ENCODE results near the gene NEU1.
"Not testable (repeated sequence)": the region's sequence is repeated elsewhere in the genome, so short reads cannot be mapped to it uniquely, and the experiment has no call there.

NEU1 gene

DNA sequence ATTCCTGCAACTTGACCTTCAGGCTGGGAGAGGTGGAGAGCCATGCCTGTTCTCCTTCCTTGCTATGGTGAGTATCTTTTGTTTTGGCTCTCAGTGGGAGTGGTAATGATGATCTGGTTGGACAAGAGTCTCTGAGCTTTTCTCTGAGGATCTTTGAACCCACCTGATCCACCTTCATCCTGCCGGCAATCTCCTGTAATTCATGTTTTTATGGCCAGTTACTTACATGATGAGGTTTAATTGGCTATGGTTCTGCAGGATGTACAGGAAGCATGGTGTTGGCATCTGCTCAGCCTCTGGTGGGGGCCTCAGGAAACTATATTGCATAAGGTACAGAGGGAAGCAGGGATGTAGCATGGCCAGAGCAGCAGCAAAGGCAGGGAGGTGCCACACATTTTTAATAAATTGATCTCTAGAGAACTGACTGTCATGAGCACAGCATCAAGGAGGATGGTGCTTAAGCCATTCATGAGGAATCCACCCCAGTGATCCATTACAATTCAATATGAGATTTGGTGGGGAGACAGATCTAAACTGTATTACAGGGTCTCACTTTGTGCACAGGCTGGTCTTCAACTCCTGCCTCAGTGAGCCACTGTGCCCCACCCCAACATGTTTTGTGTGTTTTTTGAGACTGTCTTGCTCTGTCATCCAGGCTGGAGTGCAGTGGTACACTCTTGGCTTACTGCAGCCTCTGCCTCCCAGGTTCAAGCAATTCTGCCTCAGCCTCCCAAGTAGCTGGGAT is 25.1 kb downstream of the NEU1 start:
- DNase-seq: no peak

DNA sequence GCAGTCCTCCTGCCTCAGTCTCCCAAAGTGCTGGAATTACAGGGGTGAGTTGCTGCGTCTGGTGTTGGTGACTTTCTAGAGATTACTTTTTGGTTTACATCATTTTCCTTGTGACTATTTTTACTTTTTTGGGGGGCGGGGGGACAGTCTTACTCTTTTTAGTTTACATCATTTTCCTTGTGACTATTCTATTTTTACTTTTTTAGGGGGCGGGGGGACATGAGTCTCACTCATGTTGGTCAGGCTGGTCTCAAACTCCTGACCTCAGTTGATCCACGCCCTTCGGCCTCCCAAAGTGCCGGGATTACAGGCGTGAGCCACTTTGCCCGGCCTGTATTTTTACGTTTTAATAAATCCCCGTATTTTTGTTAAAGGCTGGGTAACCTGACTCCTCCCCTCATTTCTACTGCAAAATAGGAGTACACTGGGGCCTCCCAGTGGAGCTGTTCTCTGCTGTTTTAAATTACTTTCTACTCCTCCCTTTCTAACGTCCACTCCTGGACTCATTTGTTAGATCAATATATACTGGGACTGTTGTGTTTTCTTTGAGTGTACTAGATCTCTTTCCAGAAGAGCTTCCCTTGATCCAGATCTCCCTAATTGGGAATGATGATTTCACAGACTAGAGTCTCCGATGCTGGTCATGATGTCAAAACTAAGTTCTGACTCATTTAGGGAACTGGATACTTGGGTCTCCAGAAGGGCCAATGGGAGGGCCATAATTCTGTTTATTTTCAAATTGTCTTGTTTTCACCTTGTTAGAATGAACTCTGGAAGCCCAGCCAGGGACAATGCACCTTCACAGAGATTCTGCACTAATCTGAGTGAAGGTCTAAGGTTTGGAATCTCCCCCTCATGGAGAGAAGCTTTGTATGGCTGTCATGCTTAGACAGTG is 25.9 kb downstream of the NEU1 start:
- no peak for DNase-seq

DNA sequence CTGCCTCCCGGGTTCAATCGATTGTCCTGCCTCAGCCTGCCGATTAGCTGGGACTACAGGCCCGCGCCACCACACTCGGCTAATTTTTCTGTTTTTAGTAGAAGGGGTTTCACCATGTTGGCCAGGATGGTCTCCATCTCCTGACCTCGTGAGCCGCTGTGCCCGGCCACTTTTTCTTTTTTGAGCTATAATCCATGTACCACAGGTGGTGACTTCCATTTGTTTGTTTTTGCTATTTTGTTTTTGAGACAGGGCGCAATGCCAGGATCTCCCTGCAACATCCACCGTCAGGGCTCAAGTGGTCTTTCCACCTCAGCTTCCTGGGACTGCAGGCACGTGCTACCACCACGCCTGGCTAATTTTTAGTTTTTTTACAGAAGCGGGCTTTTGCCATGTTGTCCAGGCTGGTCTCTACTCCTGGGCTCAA is 26.6 kb downstream of the NEU1 start:
- no peak for DNase-seq

DNA sequence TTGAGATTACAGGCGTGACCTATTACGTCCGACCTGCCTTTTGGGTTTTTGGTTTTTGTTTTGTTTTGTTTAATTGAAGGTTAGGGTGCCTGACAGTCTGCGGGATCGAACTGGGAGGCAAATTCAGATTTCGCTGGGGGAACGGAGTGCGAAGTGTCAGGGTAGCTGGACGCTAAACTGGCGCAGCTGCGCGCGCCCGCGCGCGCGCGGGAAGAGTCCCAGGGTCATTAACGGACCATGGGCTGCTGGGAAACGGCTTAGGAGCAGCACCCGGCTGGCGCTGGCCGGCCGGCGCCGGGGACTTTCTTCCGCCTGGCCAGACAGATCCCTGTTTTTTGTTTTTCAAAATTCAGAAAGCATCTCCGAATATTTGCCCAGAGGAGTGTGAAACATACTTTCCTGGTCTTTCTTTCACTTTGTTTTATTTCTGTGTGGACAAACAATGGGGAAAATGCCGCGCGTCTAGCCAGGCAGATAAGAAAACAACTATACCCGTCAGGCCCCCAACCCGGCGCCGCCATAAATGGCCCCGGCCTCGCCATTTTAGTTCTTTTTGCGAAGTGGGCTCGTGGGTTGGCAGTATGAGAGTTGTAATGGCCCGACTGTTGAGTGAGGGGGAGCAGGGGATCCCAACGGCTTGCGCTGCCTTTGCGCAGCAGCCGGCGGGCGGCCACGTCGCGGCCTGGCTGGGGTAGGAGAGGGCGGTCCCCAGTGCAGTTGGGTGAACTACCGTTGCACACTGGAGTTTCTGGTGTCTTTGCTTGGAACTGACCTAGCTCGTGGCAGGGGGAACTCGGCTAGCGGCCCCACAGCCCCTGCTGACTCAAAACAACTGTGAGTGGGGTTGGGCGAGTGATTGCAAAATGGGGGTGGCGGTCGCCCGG is 28.0 kb downstream of the NEU1 start:
- peak; percentile 93 for DNase-seq

DNA sequence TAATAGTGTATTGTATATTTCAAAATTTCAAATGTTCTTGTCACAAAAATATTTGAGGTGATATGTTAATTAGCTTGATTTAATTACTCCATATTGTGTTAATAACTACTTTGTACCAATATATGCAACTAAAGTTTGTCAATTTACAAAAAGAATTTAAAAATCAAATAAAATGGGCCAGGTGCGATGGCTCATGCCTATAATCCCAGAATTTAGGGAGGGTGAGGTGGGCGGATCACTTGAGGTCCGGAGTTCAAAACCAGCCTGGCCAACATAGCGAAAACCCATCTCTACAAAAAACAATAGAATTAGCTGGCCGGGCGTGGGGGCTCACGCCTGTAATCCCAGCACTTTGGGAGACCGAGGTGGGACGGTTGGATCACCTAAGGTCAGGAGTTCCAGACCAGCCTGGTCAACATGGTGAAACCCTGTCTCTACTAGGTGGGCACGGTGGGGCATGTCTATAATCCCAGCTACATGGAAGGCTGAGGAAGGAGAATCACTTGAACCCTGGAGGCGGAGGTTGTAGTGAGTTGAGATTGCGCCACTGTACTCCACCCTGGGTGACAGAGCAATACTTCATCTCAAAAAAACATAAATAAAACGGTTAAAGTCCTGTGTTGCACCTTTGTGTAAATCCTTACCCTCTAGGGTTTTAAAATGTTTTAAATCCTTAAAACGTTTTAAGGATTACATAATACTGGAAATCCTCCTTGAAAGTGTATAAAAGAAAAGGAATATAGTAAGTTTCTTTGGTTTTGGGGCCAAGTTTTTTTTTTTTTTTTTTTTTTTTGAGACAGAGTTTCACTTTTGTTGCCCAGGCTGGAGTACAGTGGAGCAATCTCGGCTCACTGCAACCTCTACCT is 31.0 kb downstream of the NEU1 start:
- DNase-seq: no peak

DNA sequence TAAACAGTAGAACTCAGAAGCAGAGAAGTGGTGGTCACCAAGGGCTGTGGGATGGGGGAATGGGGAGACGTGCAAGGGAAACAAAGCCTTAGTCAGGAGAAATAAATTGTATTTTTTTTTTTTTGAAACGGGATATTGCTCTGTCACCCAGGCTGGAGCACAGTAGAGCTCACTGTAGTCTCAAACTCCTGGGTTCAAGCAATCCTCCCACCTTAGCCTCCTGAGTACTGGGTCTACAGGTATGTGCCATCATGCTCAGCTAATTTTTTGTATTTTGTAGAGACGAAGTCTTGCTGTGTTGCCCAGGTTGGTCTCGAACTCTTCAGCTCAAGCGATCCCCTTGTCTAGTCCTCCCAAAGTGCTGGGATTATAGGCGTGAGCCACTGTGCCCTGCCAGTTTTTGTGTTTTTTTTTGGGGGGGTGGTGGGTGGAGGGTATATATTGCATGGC is 31.7 kb downstream of the NEU1 start:
- no peak for DNase-seq

DNA sequence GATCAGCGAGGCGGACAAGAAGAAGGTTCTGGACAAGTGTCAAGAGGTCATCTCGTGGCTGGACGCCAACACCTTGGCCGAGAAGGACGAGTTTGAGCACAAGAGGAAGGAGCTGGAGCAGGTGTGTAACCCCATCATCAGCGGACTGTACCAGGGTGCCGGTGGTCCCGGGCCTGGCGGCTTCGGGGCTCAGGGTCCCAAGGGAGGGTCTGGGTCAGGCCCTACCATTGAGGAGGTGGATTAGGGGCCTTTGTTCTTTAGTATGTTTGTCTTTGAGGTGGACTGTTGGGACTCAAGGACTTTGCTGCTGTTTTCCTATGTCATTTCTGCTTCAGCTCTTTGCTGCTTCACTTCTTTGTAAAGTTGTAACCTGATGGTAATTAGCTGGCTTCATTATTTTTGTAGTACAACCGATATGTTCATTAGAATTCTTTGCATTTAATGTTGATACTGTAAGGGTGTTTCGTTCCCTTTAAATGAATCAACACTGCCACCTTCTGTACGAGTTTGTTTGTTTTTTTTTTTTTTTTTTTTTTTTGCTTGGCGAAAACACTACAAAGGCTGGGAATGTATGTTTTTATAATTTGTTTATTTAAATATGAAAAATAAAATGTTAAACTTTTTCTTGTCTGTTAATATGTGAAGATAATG is 32.9 kb downstream of the NEU1 start:
- DNase-seq: no peak

DNA sequence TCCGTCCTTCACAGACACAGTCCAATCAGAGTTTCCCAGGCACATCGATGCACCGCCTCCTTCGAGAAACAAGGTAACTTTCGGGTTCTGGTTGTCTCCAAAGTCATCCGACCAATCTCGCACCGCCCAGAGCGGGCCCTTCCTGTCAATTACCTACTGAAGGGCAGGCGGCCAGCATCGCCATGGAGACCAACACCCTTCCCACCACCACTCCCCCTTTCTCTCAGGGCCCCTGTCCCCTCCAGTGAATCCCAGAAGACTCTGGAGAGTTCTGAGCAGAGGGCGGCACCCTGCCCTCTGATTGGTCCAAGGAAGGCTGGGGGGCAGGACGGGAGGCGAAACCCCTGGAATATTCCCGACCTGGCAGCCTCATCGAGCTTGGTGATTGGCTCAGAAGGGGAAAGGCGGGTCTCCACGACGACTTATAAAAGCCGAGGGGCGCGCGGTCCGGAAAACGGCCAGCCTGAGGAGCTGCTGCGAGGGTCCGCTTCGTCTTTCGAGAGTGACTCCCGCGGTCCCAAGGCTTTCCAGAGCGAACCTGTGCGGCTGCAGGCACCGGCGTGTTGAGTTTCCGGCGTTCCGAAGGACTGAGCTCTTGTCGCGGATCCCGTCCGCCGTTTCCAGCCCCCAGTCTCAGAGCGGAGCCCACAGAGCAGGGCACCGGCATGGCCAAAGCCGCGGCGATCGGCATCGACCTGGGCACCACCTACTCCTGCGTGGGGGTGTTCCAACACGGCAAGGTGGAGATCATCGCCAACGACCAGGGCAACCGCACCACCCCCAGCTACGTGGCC is 35.1 kb downstream of the NEU1 start, which contains the start of gene HSPA1B:
Gene HSPA1B, plus strand, starts transcription at position 453 of the 794 bp plus-strand sequence. Its CDS starts 213 bp downstream, at position 666.
- DNase-seq: peak; percentile 99

DNA sequence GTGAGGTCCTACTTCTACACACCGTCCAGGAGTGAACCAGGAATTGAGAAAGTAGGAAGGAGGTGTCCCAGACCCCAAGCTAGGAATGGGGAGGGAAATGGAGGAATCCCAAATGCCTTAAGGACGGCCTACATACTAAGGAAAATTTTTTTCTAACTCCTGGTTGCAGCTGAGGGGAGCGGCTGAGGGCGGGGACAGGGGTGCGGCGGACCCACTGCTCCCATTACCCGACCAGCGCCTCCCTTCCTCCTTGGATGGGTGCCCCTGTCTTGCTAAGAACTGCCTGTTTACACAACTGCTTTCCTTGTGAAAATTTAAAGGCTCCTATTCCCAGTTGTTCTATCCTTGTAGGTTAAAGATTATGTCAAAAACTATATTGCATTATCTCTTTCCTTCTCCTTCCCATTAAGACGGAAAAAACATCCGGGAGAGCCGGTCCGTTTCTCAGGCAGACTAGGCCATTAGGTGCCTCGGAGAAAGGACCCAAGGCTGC is 35.8 kb downstream of the NEU1 start:
- DNase-seq: no peak

DNA sequence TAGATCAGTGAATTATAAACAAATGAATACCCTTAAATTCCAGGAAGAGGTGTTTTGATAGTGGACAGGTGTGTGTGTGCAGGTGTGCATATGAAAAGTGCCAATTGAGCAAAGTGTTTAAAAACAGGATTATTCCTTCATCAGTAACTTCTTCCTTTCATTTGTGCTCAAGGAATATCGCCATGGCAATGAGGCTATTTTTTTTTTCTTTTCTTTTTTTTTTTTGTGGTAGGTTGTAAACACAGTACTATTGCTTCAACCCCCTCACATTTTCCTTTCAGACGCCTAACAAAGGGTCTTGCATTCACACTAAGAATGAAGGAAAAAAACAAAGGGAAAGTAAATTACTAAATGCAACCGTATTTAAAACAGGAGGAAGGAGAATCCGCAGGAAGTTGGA is 37.1 kb downstream of the NEU1 start:
- no peak for DNase-seq

DNA sequence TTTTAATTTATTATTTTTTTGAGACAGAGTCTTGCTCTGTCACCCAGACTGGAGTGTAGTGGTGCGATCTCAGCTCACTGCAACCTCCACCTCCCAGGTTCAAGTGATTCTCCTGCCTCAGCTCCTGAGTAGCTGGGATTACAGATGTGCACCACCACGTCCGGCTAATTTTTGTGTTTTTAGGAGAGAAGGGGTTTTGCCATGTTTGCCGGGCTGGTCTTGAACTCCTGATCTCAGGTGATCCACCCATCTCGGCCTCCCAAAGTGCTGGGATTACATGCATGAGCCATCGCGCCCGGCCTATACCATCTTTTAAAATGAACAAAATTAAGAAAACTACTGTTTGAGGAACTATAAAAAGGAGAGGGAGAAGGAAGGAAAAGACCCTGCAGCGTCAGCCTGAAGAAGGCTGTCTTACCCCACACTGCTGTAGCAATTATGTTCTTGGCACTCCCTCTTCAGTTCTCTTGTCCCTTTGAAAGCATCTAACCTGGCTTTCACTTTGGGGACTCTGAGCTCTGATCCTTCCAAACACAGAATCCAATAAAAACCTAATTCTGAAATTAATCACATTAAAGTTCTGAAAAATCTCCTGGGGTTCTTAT is 38.9 kb downstream of the NEU1 start:
- not testable (repeated sequence) for DNase-seq

DNA sequence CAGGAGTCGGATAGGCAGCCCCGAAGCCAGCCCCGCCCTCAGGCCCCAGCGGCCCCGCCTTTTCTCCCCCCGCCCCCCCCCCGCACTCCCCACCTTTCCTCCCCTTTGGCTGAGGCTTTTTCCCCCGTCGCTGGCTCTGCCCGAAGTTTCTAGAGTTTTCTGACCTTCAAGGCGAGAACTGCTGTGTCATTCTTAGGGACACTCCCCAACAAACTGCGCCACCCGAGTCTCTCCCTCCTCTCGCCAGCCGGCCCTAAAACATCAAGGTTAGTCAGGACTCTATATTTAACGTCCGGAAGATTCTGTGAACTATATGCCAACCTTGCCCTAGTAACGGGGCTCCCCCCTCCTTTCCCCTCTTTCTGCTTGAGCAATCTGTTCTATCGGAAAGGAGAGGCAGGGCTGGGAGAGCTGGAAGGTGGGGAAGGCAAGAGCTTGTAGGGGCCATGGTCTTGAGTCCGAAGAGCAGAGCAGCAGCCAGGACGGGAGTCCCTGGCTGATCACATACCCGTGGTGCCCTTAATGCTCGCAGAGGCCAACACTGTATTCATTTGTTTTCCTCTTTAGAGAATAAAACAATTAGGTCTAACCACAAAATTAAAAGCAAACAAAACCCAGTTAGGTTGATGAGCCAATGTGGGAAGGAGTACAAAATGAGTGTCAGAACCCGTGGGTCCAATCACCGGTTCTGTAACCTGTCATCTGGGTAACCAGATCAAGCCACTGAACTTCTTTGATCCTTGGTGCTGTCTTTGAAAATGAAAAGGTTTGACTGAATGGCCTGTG is 40.4 kb downstream of the NEU1 start:
- DNase-seq: peak; percentile 37

DNA sequence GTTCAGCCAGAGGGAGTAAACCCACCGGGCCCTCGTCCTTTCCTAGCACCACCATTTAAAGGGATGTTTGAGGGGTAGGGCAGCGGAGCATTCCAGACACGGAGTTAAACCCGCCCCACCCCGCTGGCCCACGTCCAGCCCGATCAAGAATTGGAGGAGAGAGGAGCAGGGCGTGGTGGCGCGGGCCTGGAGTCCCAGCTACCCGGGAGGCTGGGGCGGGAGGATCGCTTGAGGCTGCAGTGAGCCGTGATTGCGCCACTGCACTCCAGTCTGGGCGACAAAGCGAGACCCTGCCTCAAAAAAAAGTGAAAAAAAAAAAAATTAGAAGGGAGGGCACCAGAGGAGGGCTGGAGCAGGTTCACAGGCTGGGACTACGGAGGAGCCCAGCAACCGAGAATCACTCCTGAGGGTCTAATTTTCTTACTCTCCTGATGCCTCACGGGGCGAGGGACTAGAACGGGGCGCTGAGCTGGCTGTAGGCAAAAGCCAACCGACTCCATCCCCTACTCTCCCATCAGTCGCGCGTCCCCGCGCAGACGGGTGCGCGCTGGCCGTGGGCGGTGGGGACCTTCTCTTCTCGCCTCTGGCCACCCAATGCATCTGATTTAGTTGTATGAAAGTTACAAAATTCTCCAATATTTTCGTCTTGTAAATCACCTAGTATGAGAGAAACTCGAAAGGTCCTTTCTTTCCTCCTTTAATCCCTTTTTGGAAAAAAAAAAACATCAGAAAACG is 41.2 kb downstream of the NEU1 start:
- DNase-seq: peak; percentile 26

DNA sequence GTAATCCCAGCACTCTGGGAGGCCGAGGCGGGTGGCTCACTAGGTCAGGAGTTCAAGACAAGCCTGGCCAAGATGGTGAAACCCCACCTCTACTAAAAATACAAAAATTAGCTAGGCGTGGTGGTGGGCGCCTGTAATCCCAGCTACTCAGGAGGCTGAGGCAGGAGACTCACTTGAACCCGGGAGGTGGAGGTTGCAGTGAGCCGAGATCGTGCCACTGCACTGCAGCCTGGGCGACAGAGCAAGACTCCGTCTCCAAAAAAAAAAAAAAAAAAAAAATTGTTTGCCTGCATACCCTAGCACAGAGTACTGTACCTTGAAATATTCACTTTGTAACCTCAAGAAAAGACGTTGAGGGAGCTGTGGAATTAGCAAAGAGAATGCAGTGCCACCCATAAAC is 42.2 kb downstream of the NEU1 start:
- DNase-seq: not testable (repeated sequence)

DNA sequence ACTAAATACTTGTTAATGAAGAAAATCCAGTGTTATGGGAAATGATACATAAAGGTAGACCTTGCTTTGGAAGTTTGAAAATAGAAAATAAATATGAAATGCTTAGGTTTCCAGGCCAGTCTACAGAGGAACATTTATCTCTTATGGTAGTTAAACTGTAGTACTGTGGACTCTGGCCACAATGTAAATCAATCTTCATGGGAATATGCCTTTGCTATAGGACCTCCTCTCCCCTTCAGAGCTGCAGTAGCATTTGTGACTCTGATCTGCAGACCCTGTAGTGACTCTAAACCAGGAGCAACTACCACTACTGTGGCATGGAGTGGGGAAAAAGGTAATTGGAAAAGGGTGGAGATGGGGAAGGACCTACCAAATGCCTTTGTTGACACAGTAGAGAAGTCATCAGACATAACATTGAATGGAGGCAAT is 42.7 kb downstream of the NEU1 start:
- DNase-seq: no peak

DNA sequence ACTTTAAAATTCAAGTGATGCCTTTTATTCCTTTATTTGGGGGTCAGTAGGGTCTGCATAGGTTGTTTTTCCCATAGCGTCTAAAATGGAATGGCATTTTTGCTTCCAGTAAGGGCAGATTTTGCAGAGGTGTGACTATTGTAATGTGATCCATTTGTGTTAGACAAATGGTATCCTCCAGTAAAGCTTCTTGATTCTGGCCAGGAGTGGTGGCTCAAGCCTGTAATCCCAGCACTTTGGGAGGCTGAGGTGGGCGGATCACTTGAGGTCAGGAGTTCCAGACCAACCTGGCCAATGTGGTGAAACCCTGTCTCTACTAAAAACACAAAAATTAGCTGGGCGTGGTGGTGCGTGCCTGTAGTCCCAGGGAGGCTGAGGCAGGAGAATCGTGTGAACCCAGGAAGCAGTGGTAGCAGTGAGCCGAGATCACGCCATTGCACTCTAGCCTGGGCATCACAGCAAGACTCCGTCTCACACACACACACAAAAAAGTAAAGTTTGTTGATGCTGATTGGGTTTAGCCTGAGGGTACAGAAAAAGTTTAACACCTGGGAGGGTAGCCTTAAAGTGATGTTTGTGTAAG is 44.6 kb downstream of the NEU1 start:
- DNase-seq: not testable (repeated sequence)

DNA sequence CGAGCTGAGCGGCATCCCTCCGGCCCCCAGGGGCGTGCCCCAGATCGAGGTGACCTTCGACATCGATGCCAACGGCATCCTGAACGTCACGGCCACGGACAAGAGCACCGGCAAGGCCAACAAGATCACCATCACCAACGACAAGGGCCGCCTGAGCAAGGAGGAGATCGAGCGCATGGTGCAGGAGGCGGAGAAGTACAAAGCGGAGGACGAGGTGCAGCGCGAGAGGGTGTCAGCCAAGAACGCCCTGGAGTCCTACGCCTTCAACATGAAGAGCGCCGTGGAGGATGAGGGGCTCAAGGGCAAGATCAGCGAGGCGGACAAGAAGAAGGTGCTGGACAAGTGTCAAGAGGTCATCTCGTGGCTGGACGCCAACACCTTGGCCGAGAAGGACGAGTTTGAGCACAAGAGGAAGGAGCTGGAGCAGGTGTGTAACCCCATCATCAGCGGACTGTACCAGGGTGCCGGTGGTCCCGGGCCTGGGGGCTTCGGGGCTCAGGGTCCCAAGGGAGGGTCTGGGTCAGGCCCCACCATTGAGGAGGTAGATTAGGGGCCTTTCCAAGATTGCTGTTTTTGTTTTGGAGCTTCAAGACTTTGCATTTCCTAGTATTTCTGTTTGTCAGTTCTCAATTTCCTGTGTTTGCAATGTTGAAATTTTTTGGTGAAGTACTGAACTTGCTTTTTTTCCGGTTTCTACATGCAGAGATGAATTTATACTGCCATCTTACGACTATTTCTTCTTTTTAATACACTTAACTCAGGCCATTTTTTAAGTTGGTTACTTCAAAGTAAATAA is 45.3 kb downstream of the NEU1 start:
- DNase-seq: not testable (repeated sequence)
